Measurements from ENCODE around the gene PPP1R3D.

GRCh38 chr20:59971428-59971827, 31.3 kb upstream of the PPP1R3D start:
- TF ChIP-seq CTCF (IDR thresholded peaks at IDR 0.05) (no peak), POLR2A (IDR thresholded peaks at IDR 0.05) (no peak)

Data from thyroid gland (tissue), 4 donors.